22Rv1 (cell line): ENCODE data around the gene RPL10.

ENCODE experiments used
- ZFX ChIP-seq: fragments of 450-650 bp; IDR thresholded peaks from 2 replicates; pipeline ENCODE4 v1.6.1; 2017; ENCODE audit warnings: antibody characterized with exemption, borderline replicate concordance
- TF ChIP-seq, protein P1 (sequence below): fragments of 450-650 bp; IDR thresholded peaks from 2 replicates; pipeline ENCODE4 v1.5.1; 2017; ENCODE audit warnings: mild to moderate bottlenecking

- TF ChIP-seq, protein P1, sequence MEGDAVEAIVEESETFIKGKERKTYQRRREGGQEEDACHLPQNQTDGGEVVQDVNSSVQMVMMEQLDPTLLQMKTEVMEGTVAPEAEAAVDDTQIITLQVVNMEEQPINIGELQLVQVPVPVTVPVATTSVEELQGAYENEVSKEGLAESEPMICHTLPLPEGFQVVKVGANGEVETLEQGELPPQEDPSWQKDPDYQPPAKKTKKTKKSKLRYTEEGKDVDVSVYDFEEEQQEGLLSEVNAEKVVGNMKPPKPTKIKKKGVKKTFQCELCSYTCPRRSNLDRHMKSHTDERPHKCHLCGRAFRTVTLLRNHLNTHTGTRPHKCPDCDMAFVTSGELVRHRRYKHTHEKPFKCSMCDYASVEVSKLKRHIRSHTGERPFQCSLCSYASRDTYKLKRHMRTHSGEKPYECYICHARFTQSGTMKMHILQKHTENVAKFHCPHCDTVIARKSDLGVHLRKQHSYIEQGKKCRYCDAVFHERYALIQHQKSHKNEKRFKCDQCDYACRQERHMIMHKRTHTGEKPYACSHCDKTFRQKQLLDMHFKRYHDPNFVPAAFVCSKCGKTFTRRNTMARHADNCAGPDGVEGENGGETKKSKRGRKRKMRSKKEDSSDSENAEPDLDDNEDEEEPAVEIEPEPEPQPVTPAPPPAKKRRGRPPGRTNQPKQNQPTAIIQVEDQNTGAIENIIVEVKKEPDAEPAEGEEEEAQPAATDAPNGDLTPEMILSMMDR, result no peak
- no peak for TF ChIP-seq ZFX
Observed at GRCh38 chrX:154356596-154356995, 41.6 kb upstream of the RPL10 start.
